HCT116 (cell line): ENCODE results near the gene ASGR2. TPM values are rescaled to one million over a fixed set of nuclear protein-coding genes. Genes with fewer than 3 reads are reported as not detected.
"Not testable (repeated sequence)": the region's sequence is repeated elsewhere in the genome, so short reads cannot be mapped to it uniquely, and the experiment has no call there.

Experiments
- ATAC-seq: fragments of 200-7000 bp; cut with Tn5 transposase; 2 replicates; pipeline ENCODE4 v1.9.1; 2020; ENCODE audit warnings: mild to moderate bottlenecking, moderate library complexity
- BruUV-seq: library from RNA; stranded (reverse); fragments of 400-500 nt; replicated peaks from 2 replicates; lab custom pipeline; 2021; lab: Mats Ljungman, UMichigan
- CTCF ChIA-PET: fragments of 300-600 bp; sonication (Branson Sonifier 250); formaldehyde crosslinking; loops from one replicate; lab custom pipeline; 2021; ENCODE audit warnings: antibody characterized with exemption; lab: Charles Lee
- POLR2A ChIA-PET: fragments of 300-600, 350-600 bp; sonication (Branson Sonifier 250); formaldehyde crosslinking; loops from one replicate; lab custom pipeline; 2021; ENCODE audit warnings: antibody characterized with exemption; lab: Charles Lee
- RAD21 ChIA-PET, 2 experiments: fragments of 300-600 bp; sonication (Branson Sonifier 250); formaldehyde crosslinking; loops; one replicate each; lab custom pipeline; 2023; ENCODE audit warnings: low total read pairs in 2 of 2; ENCODE audit not compliant: uncharacterized antibody in 2 of 2, unreplicated experiment in 2 of 2, low non-redundant PET in 1 of 2; lab: Charles Lee
- DNase-seq: peaks from one replicate; pipeline ENCODE4 v3.0.0-alpha.2; 2010; ENCODE audit warnings: low read depth, low spot score
- H2AFZ ChIP-seq: fragments of 200-600 bp; shearing (Covaris generic), sonication (generic); 2 replicates; pipeline ENCODE4 v1.6.1; 2017; ENCODE audit warnings: low read depth, mixed run types, mixed read lengths, antibody characterized with exemption, low read length; ENCODE audit not compliant: poor library complexity, severe bottlenecking
- H3K27ac ChIP-seq: 2 replicates; pipeline ENCODE4 v1.5.1; 2012; ENCODE audit warnings: low read depth, low read length
- H3K27me3 ChIP-seq: fragments of 200-600 bp; sonication (generic); 2 replicates; pipeline ENCODE4 v1.6.1; 2016; ENCODE audit warnings: mixed run types, low read length, mixed read lengths; ENCODE audit not compliant: insufficient read depth
- H3K36me3 ChIP-seq, 2 experiments: fragments of 200-500 bp in 1 of 2; fragments of 200-600 bp in 1 of 2; sonication (Bioruptor generic) in 1 of 2; sonication (generic) in 1 of 2; 2 replicates each; pipeline versions ENCODE4 v1.5.1 to v1.6.1; 2014 to 2016; ENCODE audit warnings: low read length in 2 of 2, inconsistent platforms in 1 of 2, mixed read lengths in 1 of 2, mixed run types in 1 of 2; ENCODE audit not compliant: insufficient read depth in 2 of 2, control insufficient read depth in 1 of 2
- H3K4me1 ChIP-seq, 2 experiments: fragments of 200-600 bp in 1 of 2; sonication (generic) in 1 of 2; 2 replicates each; pipeline versions ENCODE4 v1.5.1 to v1.6.1; 2012 to 2017; ENCODE audit warnings: low read length in 2 of 2, inconsistent platforms in 1 of 2, mild to moderate bottlenecking in 1 of 2, mixed read lengths in 1 of 2, mixed run types in 1 of 2, moderate library complexity in 1 of 2; ENCODE audit not compliant: insufficient read depth in 2 of 2, control insufficient read depth in 1 of 2
- H3K4me2 ChIP-seq: fragments of 200-600 bp; sonication (generic); 2 replicates; pipeline ENCODE4 v1.6.1; 2017; ENCODE audit warnings: mixed run types, low read length, mixed read lengths
- H3K4me3 ChIP-seq, 2 experiments: fragments of 200-600 bp in 1 of 2; sonication (generic) in 1 of 2; replicated peaks in 1 of 2; 2 replicates each; pipeline ENCODE4 v1.5.1; 2011 to 2016; ENCODE audit warnings: low read length in 2 of 2, control low read depth in 1 of 2, low read depth in 1 of 2, mild to moderate bottlenecking in 1 of 2, mixed read lengths in 1 of 2, mixed run types in 1 of 2
- H3K79me2 ChIP-seq: fragments of 200-600 bp; sonication (generic); 2 replicates; pipeline ENCODE4 v1.6.1; 2017; ENCODE audit warnings: mild to moderate bottlenecking, mixed run types, low read length, moderate library complexity, mixed read lengths; ENCODE audit not compliant: insufficient read depth
- H3K9ac ChIP-seq: fragments of 200-600 bp; sonication (generic); 2 replicates; pipeline ENCODE4 v1.6.1; 2016; ENCODE audit warnings: low read length, mixed read lengths
- H3K9me2 ChIP-seq: fragments of 200-600 bp; sonication (generic), shearing (Covaris generic); 2 replicates; pipeline ENCODE4 v1.6.1; 2017; ENCODE audit warnings: mixed run types, mild to moderate bottlenecking, moderate library complexity; ENCODE audit not compliant: insufficient read depth
- H3K9me3 ChIP-seq, 2 experiments: fragments of 200-500 bp in 1 of 2; fragments of 200-600 bp in 1 of 2; sonication (Bioruptor generic) in 1 of 2; sonication (generic) in 1 of 2; 2 replicates each; pipeline ENCODE4 v1.6.1; 2014 to 2017; ENCODE audit warnings: low read length in 2 of 2, mixed read lengths in 2 of 2, inconsistent platforms in 1 of 2, low read depth in 1 of 2, mild to moderate bottlenecking in 1 of 2, mixed run types in 1 of 2, moderate library complexity in 1 of 2; ENCODE audit not compliant: control insufficient read depth in 1 of 2, insufficient read depth in 1 of 2
- H4K20me1 ChIP-seq: fragments of 200-600 bp; sonication (generic), shearing (Covaris generic); 2 replicates; pipeline ENCODE4 v1.6.1; 2017; ENCODE audit warnings: mixed run types, mild to moderate bottlenecking, moderate library complexity; ENCODE audit not compliant: insufficient read depth
- CEBPB ChIP-seq: IDR thresholded peaks from 2 replicates; pipeline ENCODE4 v1.6.1; 2012; ENCODE audit warnings: low read depth
- CTCF ChIP-seq, 3 experiments: fragments of 200-600 bp in 1 of 3; sonication (generic) in 1 of 3; IDR thresholded peaks in 2 of 3; conservative IDR thresholded peaks in 1 of 3; 2 replicates each; pipeline ENCODE4 v1.5.1; 2012 to 2017; ENCODE audit warnings: low read depth in 2 of 3, low read length in 2 of 3, antibody characterized with exemption in 1 of 3, borderline replicate concordance in 1 of 3, control low read depth in 1 of 3, mild to moderate bottlenecking in 1 of 3, mixed read lengths in 1 of 3, mixed run types in 1 of 3, moderate library complexity in 1 of 3; ENCODE audit not compliant: insufficient read depth in 1 of 3
- EZH2 ChIP-seq: fragments of 200-600 bp; sonication (generic); IDR thresholded peaks from 2 replicates; pipeline ENCODE4 v1.6.1; 2017; ENCODE audit warnings: antibody characterized with exemption, mixed run types
- JUND ChIP-seq: IDR thresholded peaks from 2 replicates; pipeline ENCODE4 v1.6.1; 2012
- POLR2AphosphoS5 ChIP-seq: IDR thresholded peaks from 2 replicates; pipeline ENCODE4 v1.6.1; 2011; ENCODE audit warnings: mild to moderate bottlenecking, low read depth, low read length, moderate library complexity
- SRF ChIP-seq: IDR thresholded peaks from 2 replicates; pipeline ENCODE4 v1.6.1; 2012; ENCODE audit warnings: low read depth
- intact Hi-C: fragments of 100-400 bp; cut with micrococcal nuclease; formaldehyde crosslinking; loops from 2 replicates; pipeline ENCODE4 v1.10.0; 2022
- total RNA-seq: library from RNA; stranded (reverse); gene quantifications from one replicate; pipeline ENCODE4 v1.2.1, GENCODE V29; 2021; ENCODE audit not compliant: unreplicated experiment

Gene ASGR2
- total RNA-seq, 1 experiment from 2014 or later, result 0.32 TPM

DNA sequence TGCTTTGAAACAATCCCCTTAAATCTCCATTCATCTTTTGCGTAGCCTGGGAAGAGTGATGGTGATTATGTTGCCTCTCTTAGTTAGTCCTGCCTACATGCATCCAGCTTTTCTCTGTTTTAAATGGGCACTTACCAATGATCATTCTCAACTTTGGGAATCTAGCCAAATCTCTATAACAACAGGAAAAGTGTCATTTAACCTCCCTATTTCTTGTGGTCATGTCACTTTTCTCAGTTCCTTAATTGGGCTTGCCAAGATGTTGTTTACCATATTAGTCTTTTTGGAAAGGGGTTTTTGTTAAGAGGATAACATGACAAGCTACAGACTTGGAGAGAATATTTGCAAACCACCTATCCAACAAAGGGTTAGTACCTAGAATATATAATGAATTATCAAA, 19.0 kb downstream of the ASGR2 start:
- intact Hi-C loops, result no loop called here
- Histone ChIP-seq H3K9ac (no peak overlapping the region), H3K4me2 (no peak overlapping the region), H3K27me3 (no peaks in the 10 kb centered on the region), H3K9me2 (no peaks in the 10 kb centered on the region), H3K4me1 (no peaks in the 10 kb centered on the region), H3K4me3 (no peak overlapping the region), H3K27ac (no peak overlapping the region), H4K20me1 (no peaks in the 10 kb centered on the region), H3K79me2 (no peaks in the 10 kb centered on the region), H3K36me3 (no peaks in the 10 kb centered on the region), H3K9me3 (no peaks in the 10 kb centered on the region), H2AFZ (no peak overlapping the region)
- no TSS peak for BruUV-seq
- ChIA-PET RAD21 (no interaction called here), CTCF (no interaction called here), POLR2A (no interaction called here)
- DNase-seq (no peak), ATAC-seq (no peak)
- TF ChIP-seq JUND (no peak), SRF (no peak), POLR2AphosphoS5 (no peak), EZH2 (no peak), CEBPB (no peak)

DNA sequence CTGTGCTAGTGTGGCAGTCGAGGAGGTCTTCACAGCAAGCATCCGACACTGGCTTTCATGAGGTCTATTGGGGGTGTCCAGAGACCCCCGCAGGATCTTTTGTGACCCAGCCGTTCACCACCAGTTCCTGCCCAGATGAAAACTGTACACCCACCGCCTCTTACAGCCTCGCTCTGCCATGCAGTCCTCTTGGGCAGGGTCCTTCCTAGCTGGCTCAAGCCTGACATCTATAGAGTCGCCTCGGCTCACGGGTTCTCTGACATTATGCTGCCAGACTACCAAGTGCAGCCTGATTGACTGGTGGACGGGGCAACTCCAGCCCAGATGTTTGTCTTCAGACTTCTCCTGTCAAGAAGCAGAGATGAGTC, 20.0 kb downstream of the ASGR2 start:
- no peak for DNase-seq
- no peaks in the 10 kb centered on the region for H3K79me2 ChIP-seq
- no peaks in the 10 kb centered on the region for H3K9me2 ChIP-seq
- BruUV-seq, result no TSS peak
- H4K20me1 ChIP-seq, result no peaks in the 10 kb centered on the region
- H3K27me3 ChIP-seq, result no peaks in the 10 kb centered on the region
- peaks cover 0 to 4% of the 10 kb centered on the region in 2 experiments; a peak in 1 of 4 replicates for H3K4me1 ChIP-seq
- intact Hi-C loops, result no loop called here
- TF ChIP-seq CTCF (IDR thresholded peaks at IDR 0.05 in 2 of 3, conservative IDR thresholded peaks at IDR 0.05 in 1 of 3; ENCODE audit: borderline replicate concordance in 1 of 3, insufficient read depth in 1 of 3, low read depth in 2 of 3, low read length in 2 of 3) (no peak), SRF (no peak)
- TF ChIP-seq, all 23 proteins: peak for 0
- Histone ChIP-seq H3K9me3 (no peaks in the 10 kb centered on the region), H3K27ac (no peak overlapping the region), H3K4me2 (no peak overlapping the region), H3K36me3 (no peaks in the 10 kb centered on the region), H3K4me3 (no peak overlapping the region), H3K9ac (no peak overlapping the region), H2AFZ (no peak overlapping the region)
- POLR2A ChIA-PET, result no interaction called here
- RAD21 ChIA-PET, result no interaction called here
- ATAC-seq, result no peak
- CTCF ChIA-PET, result no interaction called here

- H3K27ac ChIP-seq, H3K4me1 ChIP-seq, H4K20me1 ChIP-seq, H3K9me2 ChIP-seq, H3K36me3 ChIP-seq, intact Hi-C loops, POLR2A ChIA-PET, CTCF ChIA-PET, H3K4me2 ChIP-seq, H3K9ac ChIP-seq, H3K9me3 ChIP-seq, RAD21 ChIA-PET, ATAC-seq, DNase-seq, H3K27me3 ChIP-seq, BruUV-seq, H3K4me3 ChIP-seq, H3K79me2 ChIP-seq, H2AFZ ChIP-seq: not testable (repeated sequence)
Measured at GRCh38 chr17:7091311-7092005, 23.2 kb downstream of the ASGR2 start.
